Astrocyte (in vitro differentiated cells and primary cell): ENCODE measurements around the gene ANKS1A. TPM values are rescaled to one million over a fixed set of nuclear protein-coding genes. Genes with fewer than 3 reads are reported as not detected.

Experiments
- DNase-seq: peaks from one replicate; pipeline ENCODE4 v3.0.0-alpha.2; 2010; ENCODE audit warnings: low read depth
- FAIRE-seq: peaks from 2 replicates; lab custom pipeline; 2011; peaks lifted over from hg19 to GRCh38; lab: Jason Lieb, UNC
- H2AFZ ChIP-seq: 2 replicates; pipeline ENCODE4 v1.6.0; 2012; ENCODE audit warnings: low read depth, low read length, inconsistent platforms
- H3K27ac ChIP-seq: 2 replicates; pipeline ENCODE4 v1.5.1; 2011; ENCODE audit warnings: low read depth, low read length, inconsistent platforms
- H3K27me3 ChIP-seq: 2 replicates; pipeline ENCODE4 v1.6.0; 2011; ENCODE audit warnings: low read length, inconsistent platforms; ENCODE audit not compliant: insufficient read depth
- H3K36me3 ChIP-seq: 2 replicates; pipeline ENCODE4 v1.5.1; 2011; ENCODE audit warnings: low read length, inconsistent platforms; ENCODE audit not compliant: insufficient read depth
- H3K4me1 ChIP-seq: 2 replicates; pipeline ENCODE4 v1.5.1; 2011; ENCODE audit warnings: low read length, inconsistent platforms; ENCODE audit not compliant: insufficient read depth
- H3K4me2 ChIP-seq: 2 replicates; pipeline ENCODE4 v1.6.0; 2012; ENCODE audit warnings: low read length, inconsistent platforms
- H3K4me3 ChIP-seq: 2 replicates; pipeline ENCODE4 v1.5.1; 2011; ENCODE audit warnings: low read depth, mild to moderate bottlenecking, low read length, inconsistent platforms; ENCODE audit not compliant: insufficient read depth
- H3K79me2 ChIP-seq: 2 replicates; pipeline ENCODE4 v1.6.0; 2012; ENCODE audit warnings: mild to moderate bottlenecking, low read length, inconsistent platforms; ENCODE audit not compliant: insufficient read depth
- H3K9ac ChIP-seq: 2 replicates; pipeline ENCODE4 v1.6.0; 2012; ENCODE audit warnings: mild to moderate bottlenecking, low read length, inconsistent platforms
- H3K9me3 ChIP-seq: 2 replicates; pipeline ENCODE4 v1.5.1; 2012; ENCODE audit warnings: low read depth, mild to moderate bottlenecking, low read length, inconsistent platforms; ENCODE audit not compliant: insufficient read depth
- H4K20me1 ChIP-seq: 2 replicates; pipeline ENCODE4 v1.6.0; 2012; ENCODE audit warnings: low read length, inconsistent platforms; ENCODE audit not compliant: insufficient read depth
- H3K27ac Mint-ChIP-seq: one replicate; pipeline ENCODE4 v1.8.0; 2021; ENCODE audit warnings: mild to moderate bottlenecking, mixed read lengths; ENCODE audit not compliant: unreplicated experiment
- H3K27me3 Mint-ChIP-seq: one replicate; pipeline ENCODE4 v1.8.0; 2021; ENCODE audit warnings: low read depth, mixed read lengths; ENCODE audit not compliant: unreplicated experiment
- H3K36me3 Mint-ChIP-seq: one replicate; pipeline ENCODE4 v1.8.0; 2021; ENCODE audit warnings: low read depth, mixed read lengths; ENCODE audit not compliant: unreplicated experiment
- H3K4me1 Mint-ChIP-seq: one replicate; pipeline ENCODE4 v1.8.0; 2021; ENCODE audit warnings: low read depth, mixed read lengths; ENCODE audit not compliant: unreplicated experiment
- H3K4me3 Mint-ChIP-seq: one replicate; pipeline ENCODE4 v1.8.0; 2021; ENCODE audit warnings: mild to moderate bottlenecking, moderate library complexity, mixed read lengths; ENCODE audit not compliant: unreplicated experiment
- H3K9me3 Mint-ChIP-seq: one replicate; pipeline ENCODE4 v1.8.0; 2021; ENCODE audit warnings: mild to moderate bottlenecking, mixed read lengths; ENCODE audit not compliant: unreplicated experiment
- EZH2 ChIP-seq: IDR thresholded peaks from 2 replicates; pipeline ENCODE4 v1.6.1; 2012; ENCODE audit warnings: mild to moderate bottlenecking, low read length, inconsistent platforms; ENCODE audit not compliant: insufficient read depth
- total RNA-seq: library from RNA; stranded (reverse); gene quantifications from 2 replicates; pipeline ENCODE4 v1.2.1, GENCODE V29; 2021
- TF ChIP-seq, protein P1 (sequence below): IDR thresholded peaks from 2 replicates; pipeline ENCODE4 v1.5.1; 2011; ENCODE audit warnings: low read depth, mild to moderate bottlenecking, inconsistent platforms, low read length, moderate library complexity; ENCODE audit not compliant: insufficient read depth

ANKS1A gene
- total RNA-seq, 1 donor from 2014 or later = 18.0 TPM

DNA sequence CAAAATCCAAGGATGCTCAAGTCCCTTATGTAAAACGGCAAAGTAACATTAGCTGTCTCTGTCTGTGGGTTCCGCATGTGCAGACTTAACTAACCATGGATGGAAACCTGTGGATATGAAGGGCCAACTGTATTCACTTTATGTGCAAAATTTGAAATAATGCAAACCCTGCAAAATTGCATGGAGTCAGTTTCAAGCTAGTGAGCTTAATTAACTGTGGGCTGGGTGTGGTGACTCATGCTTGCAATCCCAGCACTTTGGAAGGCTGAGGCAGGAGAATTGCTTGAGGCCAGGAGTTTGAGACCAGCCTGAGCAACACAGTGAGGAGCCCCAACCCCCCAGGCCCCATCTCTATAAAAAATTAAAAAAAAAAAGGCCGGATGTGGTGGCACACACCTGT is 81.4 kb downstream of the ANKS1A start:
- peaks cover 12% of the 10 kb centered on the region for H3K36me3 Mint-ChIP-seq
- H3K4me3 Mint-ChIP-seq = no peak overlapping the region
- Histone ChIP-seq H3K27ac (no peak overlapping the region), H4K20me1 (no peaks in the 10 kb centered on the region), H3K4me3 (no peak overlapping the region), H3K9me3 (no peaks in the 10 kb centered on the region), H3K4me2 (no peak overlapping the region), H3K79me2 (no peaks in the 10 kb centered on the region), H3K36me3 (no peaks in the 10 kb centered on the region), H2AFZ (no peak overlapping the region), H3K4me1 (no peaks in the 10 kb centered on the region), H3K9ac (no peak overlapping the region), H3K27me3 (no peaks in the 10 kb centered on the region)
- no peak for FAIRE-seq
- H3K27me3 Mint-ChIP-seq = no peaks in the 10 kb centered on the region
- TF ChIP-seq, protein P1, sequence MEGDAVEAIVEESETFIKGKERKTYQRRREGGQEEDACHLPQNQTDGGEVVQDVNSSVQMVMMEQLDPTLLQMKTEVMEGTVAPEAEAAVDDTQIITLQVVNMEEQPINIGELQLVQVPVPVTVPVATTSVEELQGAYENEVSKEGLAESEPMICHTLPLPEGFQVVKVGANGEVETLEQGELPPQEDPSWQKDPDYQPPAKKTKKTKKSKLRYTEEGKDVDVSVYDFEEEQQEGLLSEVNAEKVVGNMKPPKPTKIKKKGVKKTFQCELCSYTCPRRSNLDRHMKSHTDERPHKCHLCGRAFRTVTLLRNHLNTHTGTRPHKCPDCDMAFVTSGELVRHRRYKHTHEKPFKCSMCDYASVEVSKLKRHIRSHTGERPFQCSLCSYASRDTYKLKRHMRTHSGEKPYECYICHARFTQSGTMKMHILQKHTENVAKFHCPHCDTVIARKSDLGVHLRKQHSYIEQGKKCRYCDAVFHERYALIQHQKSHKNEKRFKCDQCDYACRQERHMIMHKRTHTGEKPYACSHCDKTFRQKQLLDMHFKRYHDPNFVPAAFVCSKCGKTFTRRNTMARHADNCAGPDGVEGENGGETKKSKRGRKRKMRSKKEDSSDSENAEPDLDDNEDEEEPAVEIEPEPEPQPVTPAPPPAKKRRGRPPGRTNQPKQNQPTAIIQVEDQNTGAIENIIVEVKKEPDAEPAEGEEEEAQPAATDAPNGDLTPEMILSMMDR = no peak
- TF ChIP-seq EZH2 = no peak
- H3K27ac Mint-ChIP-seq = no peak overlapping the region
- DNase-seq = no peak
- H3K9me3 Mint-ChIP-seq = no peaks in the 10 kb centered on the region
- H3K4me1 Mint-ChIP-seq = peaks cover 3% of the 10 kb centered on the region

DNA sequence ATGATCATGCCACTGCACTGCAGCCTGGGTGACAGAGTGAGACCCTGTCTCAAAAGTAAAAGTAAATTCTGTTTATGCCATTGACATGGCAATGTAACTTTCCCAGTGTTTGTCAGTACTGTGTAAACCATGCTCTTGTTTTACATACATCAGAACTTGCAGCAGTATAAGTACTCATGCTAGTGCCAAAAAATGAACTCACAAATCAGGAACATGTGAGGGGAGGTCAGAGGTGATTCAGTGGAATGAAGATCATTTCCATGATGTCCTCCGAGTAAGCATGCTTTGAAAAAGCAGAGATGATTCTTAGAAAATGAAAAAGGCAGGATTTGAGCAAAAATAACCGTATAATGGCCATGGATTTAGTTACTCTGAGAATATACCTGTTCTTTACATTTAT is 81.9 kb downstream of the ANKS1A start:
- FAIRE-seq = no peak
- no peaks in the 10 kb centered on the region for H3K4me1 ChIP-seq
- H3K79me2 ChIP-seq = no peaks in the 10 kb centered on the region
- TF ChIP-seq EZH2 = no peak
- TF ChIP-seq, protein P1 = no peak
- no peak overlapping the region for H3K9ac ChIP-seq
- H3K27me3 ChIP-seq = no peaks in the 10 kb centered on the region
- Mint-ChIP-seq H3K36me3 (peaks cover 12% of the 10 kb centered on the region), H3K4me3 (no peak overlapping the region), H3K4me1 (peaks cover 3% of the 10 kb centered on the region), H3K27me3 (no peaks in the 10 kb centered on the region), H3K9me3 (no peaks in the 10 kb centered on the region), H3K27ac (no peak overlapping the region)
- no peaks in the 10 kb centered on the region for H4K20me1 ChIP-seq
- DNase-seq = peak; percentile 31
- no peaks in the 10 kb centered on the region for H3K36me3 ChIP-seq
- no peak overlapping the region for H3K27ac ChIP-seq
- H3K4me2 ChIP-seq = no peak overlapping the region
- H3K4me3 ChIP-seq = no peak overlapping the region
- H2AFZ ChIP-seq = no peak overlapping the region
- H3K9me3 ChIP-seq = no peaks in the 10 kb centered on the region

DNA sequence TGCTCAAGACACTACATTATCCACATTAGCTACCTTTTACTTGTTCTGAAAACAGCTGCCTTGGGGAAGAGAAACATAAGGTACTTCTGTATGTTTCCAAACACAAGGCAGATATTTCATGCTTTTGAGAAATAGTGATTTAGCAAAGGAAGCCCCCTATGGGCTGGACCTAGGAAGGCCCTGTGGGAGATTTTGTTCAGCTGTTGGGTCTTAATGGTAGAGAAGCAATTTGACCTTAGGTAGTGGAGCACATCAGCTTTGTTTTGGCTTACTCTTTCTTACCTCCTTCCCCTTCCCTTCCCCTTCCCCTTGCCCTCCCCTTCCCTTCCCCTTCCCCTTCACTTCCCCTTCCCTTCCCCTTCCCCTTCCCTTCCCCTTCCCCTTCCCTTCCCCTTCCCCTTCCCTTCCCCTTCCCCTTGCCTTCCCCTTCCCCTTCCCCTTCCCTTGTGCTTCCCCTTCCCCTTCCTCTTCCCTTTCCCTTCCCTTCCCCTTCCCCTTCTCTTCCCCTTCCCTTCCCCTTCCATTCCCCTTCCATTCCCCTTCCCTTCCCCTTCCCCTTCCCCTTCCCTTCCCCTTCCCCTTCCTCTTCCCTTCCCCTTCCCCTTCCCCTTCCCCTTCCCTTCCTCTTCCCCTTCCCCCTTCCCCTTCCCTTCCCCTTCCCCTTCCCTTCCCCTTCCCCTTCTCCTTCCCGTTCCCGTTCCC is 84.6 kb downstream of the ANKS1A start:
- H3K27me3 ChIP-seq = no peaks in the 10 kb centered on the region
- H3K79me2 ChIP-seq = no peaks in the 10 kb centered on the region
- no peak overlapping the region for H2AFZ ChIP-seq
- no peak for TF ChIP-seq EZH2
- TF ChIP-seq, protein P1 = no peak
- no peak overlapping the region for H3K4me2 ChIP-seq
- H3K4me1 Mint-ChIP-seq = peaks cover 3% of the 10 kb centered on the region
- no peaks in the 10 kb centered on the region for H4K20me1 ChIP-seq
- H3K9ac ChIP-seq = no peak overlapping the region
- DNase-seq (no peak), FAIRE-seq (no peak)
- no peak overlapping the region for H3K27ac Mint-ChIP-seq
- no peaks in the 10 kb centered on the region for H3K36me3 ChIP-seq
- H3K9me3 Mint-ChIP-seq = no peaks in the 10 kb centered on the region
- H3K27ac ChIP-seq = no peak overlapping the region
- H3K36me3 Mint-ChIP-seq = peaks cover 10% of the 10 kb centered on the region
- H3K4me3 ChIP-seq = no peak overlapping the region
- no peaks in the 10 kb centered on the region for H3K27me3 Mint-ChIP-seq
- no peaks in the 10 kb centered on the region for H3K4me1 ChIP-seq
- no peak overlapping the region for H3K4me3 Mint-ChIP-seq
- H3K9me3 ChIP-seq = no peaks in the 10 kb centered on the region
